SK-N-SH treated with all-trans-retinoic acid at 6 μM for 48 hours (cell line): Measurements from ENCODE around the gene GRID1.

Experiments used
- ATAC-seq: fragments of 200-7000 bp; cut with Tn5 transposase; 3 replicates; pipeline ENCODE4 v1.9.1; 2020; ENCODE audit warnings: mild to moderate bottlenecking, moderate library complexity
- BACH2 ChIP-seq: fragments of 250-450 bp; sonication (Bioruptor Pico); IDR thresholded peaks from 2 replicates; pipeline ENCODE4 v1.9.0; 2021; ENCODE audit warnings: mild to moderate bottlenecking, borderline replicate concordance
- CSDC2 ChIP-seq: fragments of 250-450 bp; sonication (Bioruptor Pico); IDR thresholded peaks from 2 replicates; pipeline ENCODE4 v1.5.0; 2020; ENCODE audit warnings: mild to moderate bottlenecking, moderate library complexity
- ESRRG ChIP-seq: fragments of 250-450 bp; sonication (Bioruptor Pico); IDR thresholded peaks from 2 replicates; pipeline ENCODE4 v1.6.1; 2021; ENCODE audit warnings: mild to moderate bottlenecking
- GLIS3 ChIP-seq: fragments of 250-450 bp; sonication (Bioruptor Pico); IDR thresholded peaks from 2 replicates; pipeline ENCODE4 v1.5.0; 2020; ENCODE audit warnings: mild to moderate bottlenecking, moderate library complexity
- ISL1 ChIP-seq: fragments of 250-450 bp; sonication (Bioruptor Pico); IDR thresholded peaks from 2 replicates; pipeline ENCODE4 v2.1.2; 2022; ENCODE audit warnings: mild to moderate bottlenecking, moderate library complexity
- OSR1 ChIP-seq: fragments of 250-450 bp; sonication (Bioruptor Pico); IDR thresholded peaks from 2 replicates; pipeline ENCODE4 v1.8.0; 2022; ENCODE audit warnings: moderate library complexity, mild to moderate bottlenecking, inconsistent platforms
- PPARA ChIP-seq: fragments of 250-450 bp; sonication (Bioruptor Pico); IDR thresholded peaks from 2 replicates; pipeline ENCODE4 v1.5.0; 2020; ENCODE audit warnings: mild to moderate bottlenecking, borderline replicate concordance
- RARB ChIP-seq: fragments of 250-450 bp; sonication (Bioruptor Pico); IDR thresholded peaks from 2 replicates; pipeline ENCODE4 v1.8.0; 2021; ENCODE audit warnings: mild to moderate bottlenecking, moderate library complexity
- SNAI2 ChIP-seq: fragments of 250-450 bp; sonication (Bioruptor Pico); IDR thresholded peaks from 2 replicates; pipeline ENCODE4 v1.5.0; 2020; ENCODE audit warnings: mild to moderate bottlenecking, moderate library complexity
- TCF4 ChIP-seq: fragments of 250-450 bp; sonication (Bioruptor Pico); IDR thresholded peaks from 2 replicates; pipeline ENCODE4 v1.8.0; 2021; ENCODE audit warnings: mild to moderate bottlenecking, moderate library complexity, borderline replicate concordance
- TOX ChIP-seq: fragments of 250-450 bp; sonication (Bioruptor Pico); IDR thresholded peaks from 2 replicates; pipeline ENCODE4 v1.8.0; 2021; ENCODE audit warnings: mild to moderate bottlenecking, moderate library complexity, borderline replicate concordance
- ZFP3 ChIP-seq: fragments of 250-450 bp; sonication (Bioruptor Pico); IDR thresholded peaks from 2 replicates; pipeline ENCODE4 v1.5.0; 2020; ENCODE audit warnings: mild to moderate bottlenecking, moderate library complexity
- ZNF565 ChIP-seq: fragments of 450-650 bp; formaldehyde crosslinking; conservative IDR thresholded peaks from 2 replicates; pipeline ENCODE4 v1.5.0; 2020; ENCODE audit warnings: low read depth, mild to moderate bottlenecking, moderate library complexity
- ZNF70 ChIP-seq: fragments of 450-650 bp; formaldehyde crosslinking; IDR thresholded peaks from 2 replicates; pipeline ENCODE4 v1.5.0; 2020; ENCODE audit warnings: mild to moderate bottlenecking, moderate library complexity
- ZNF8 ChIP-seq: fragments of 450-650 bp; formaldehyde crosslinking; IDR thresholded peaks from 2 replicates; pipeline ENCODE4 v1.5.0; 2020; ENCODE audit warnings: mild to moderate bottlenecking, moderate library complexity
- TF ChIP-seq, protein P1 (sequence below): fragments of 250-450 bp; sonication (Bioruptor Pico); IDR thresholded peaks from 2 replicates; pipeline ENCODE4 v1.5.1; 2021; ENCODE audit warnings: mild to moderate bottlenecking, moderate library complexity
- TF ChIP-seq, protein P2 (sequence below): fragments of 250-450 bp; sonication (Bioruptor Pico); IDR thresholded peaks from 2 replicates; pipeline ENCODE4 v1.5.1; 2020; ENCODE audit warnings: low read depth, mild to moderate bottlenecking, moderate library complexity
- TF ChIP-seq, protein P3 (sequence below): fragments of 250-450 bp; sonication (Bioruptor Pico); IDR thresholded peaks from 2 replicates; pipeline ENCODE4 v1.5.0; 2020; ENCODE audit warnings: mild to moderate bottlenecking, moderate library complexity
- TF ChIP-seq, protein P4 (sequence below): fragments of 250-450 bp; sonication (Bioruptor Pico); IDR thresholded peaks from 2 replicates; pipeline ENCODE4 v1.8.0; 2021; ENCODE audit warnings: low read depth, mild to moderate bottlenecking, moderate library complexity, borderline replicate concordance

Gene GRID1

DNA sequence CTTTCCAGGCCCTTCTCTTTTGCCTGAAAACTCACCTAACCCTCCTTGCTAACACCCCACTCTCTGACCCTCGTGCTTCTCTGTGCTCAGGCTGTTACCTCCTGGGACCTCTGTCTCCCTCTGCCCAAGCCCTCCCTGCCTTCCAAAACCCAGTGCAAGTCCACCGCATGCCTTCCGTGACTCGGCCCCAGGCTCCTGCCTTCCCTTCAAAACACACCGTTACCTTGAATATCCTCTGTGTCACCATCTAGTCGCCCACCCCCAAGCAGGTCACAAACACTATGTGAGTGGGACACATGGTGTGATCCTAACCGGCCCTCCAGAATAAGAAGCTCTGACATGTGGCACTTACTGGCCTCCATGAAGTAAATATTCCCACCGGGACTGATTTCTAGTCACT is 176.7 kb downstream of the GRID1 start:
- TF ChIP-seq ZFP3 (CRISPR knock-in tag): no peak
- no peak for TF ChIP-seq TOX (CRISPR knock-in tag)
- TF ChIP-seq PPARA (CRISPR knock-in tag): no peak
- no peak for TF ChIP-seq BACH2
- no peak for TF ChIP-seq SNAI2 (CRISPR knock-in tag)
- no peak for TF ChIP-seq CSDC2 (CRISPR knock-in tag)
- no peak for TF ChIP-seq OSR1 (CRISPR knock-in tag)
- TF ChIP-seq TCF4 (CRISPR knock-in tag): no peak
- TF ChIP-seq, protein P1, sequence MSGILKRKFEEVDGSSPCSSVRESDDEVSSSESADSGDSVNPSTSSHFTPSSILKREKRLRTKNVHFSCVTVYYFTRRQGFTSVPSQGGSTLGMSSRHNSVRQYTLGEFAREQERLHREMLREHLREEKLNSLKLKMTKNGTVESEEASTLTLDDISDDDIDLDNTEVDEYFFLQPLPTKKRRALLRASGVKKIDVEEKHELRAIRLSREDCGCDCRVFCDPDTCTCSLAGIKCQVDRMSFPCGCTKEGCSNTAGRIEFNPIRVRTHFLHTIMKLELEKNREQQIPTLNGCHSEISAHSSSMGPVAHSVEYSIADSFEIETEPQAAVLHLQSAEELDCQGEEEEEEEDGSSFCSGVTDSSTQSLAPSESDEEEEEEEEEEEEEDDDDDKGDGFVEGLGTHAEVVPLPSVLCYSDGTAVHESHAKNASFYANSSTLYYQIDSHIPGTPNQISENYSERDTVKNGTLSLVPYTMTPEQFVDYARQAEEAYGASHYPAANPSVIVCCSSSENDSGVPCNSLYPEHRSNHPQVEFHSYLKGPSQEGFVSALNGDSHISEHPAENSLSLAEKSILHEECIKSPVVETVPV (CRISPR knock-in tag): no peak
- no peak for TF ChIP-seq ZNF70 (CRISPR knock-in tag)
- no peak for TF ChIP-seq RARB
- no peak for ATAC-seq

DNA sequence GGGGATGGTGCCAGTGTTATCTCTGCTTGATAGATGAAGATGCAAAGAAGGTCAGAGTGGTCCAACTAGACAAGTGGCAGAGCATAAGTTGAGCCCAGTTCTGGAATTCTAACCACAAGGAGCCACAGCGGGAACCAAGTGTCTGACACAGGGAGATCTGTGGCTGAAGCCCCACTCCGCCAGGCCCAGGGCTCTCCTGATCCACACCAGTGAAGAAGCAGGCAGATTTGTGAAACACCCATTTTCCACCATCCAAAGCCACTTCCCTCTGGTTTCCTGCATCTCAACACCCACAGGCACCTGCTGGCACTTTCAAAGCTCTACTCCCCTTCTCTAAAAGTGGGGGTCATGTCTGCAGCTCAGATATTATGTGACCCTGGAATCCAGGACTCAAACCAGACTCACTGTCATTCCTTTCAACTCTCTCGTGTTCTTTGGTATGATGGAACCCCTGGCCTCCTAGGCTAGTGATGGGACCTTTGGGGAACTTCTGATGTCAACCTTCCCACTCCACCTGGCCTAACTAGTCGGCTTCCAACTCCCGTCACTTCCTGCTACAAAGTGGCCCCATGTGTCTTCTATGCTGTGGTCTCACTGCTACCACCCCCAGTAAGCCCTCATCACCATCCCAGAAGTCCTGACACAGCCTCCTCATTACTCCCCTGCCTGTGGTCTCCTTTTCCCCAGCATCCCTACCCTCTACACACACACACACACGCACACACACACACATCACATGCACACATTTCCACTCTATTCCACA is 177.6 kb downstream of the GRID1 start:
- TF ChIP-seq BACH2 (no peak), ZNF565 (no peak), TOX (CRISPR knock-in tag) (no peak), CSDC2 (CRISPR knock-in tag) (no peak), SNAI2 (CRISPR knock-in tag) (no peak), ZNF70 (CRISPR knock-in tag) (no peak), ISL1 (no peak), ZNF8 (CRISPR knock-in tag) (no peak), OSR1 (CRISPR knock-in tag) (no peak), TCF4 (CRISPR knock-in tag) (no peak), ESRRG (CRISPR knock-in tag) (no peak), PPARA (CRISPR knock-in tag) (no peak)
- TF ChIP-seq, protein P2, sequence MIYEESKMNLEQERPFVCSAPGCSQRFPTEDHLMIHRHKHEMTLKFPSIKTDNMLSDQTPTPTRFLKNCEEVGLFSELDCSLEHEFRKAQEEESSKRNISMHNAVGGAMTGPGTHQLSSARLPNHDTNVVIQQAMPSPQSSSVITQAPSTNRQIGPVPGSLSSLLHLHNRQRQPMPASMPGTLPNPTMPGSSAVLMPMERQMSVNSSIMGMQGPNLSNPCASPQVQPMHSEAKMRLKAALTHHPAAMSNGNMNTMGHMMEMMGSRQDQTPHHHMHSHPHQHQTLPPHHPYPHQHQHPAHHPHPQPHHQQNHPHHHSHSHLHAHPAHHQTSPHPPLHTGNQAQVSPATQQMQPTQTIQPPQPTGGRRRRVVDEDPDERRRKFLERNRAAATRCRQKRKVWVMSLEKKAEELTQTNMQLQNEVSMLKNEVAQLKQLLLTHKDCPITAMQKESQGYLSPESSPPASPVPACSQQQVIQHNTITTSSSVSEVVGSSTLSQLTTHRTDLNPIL (CRISPR knock-in tag): no peak
- TF ChIP-seq, protein P3, sequence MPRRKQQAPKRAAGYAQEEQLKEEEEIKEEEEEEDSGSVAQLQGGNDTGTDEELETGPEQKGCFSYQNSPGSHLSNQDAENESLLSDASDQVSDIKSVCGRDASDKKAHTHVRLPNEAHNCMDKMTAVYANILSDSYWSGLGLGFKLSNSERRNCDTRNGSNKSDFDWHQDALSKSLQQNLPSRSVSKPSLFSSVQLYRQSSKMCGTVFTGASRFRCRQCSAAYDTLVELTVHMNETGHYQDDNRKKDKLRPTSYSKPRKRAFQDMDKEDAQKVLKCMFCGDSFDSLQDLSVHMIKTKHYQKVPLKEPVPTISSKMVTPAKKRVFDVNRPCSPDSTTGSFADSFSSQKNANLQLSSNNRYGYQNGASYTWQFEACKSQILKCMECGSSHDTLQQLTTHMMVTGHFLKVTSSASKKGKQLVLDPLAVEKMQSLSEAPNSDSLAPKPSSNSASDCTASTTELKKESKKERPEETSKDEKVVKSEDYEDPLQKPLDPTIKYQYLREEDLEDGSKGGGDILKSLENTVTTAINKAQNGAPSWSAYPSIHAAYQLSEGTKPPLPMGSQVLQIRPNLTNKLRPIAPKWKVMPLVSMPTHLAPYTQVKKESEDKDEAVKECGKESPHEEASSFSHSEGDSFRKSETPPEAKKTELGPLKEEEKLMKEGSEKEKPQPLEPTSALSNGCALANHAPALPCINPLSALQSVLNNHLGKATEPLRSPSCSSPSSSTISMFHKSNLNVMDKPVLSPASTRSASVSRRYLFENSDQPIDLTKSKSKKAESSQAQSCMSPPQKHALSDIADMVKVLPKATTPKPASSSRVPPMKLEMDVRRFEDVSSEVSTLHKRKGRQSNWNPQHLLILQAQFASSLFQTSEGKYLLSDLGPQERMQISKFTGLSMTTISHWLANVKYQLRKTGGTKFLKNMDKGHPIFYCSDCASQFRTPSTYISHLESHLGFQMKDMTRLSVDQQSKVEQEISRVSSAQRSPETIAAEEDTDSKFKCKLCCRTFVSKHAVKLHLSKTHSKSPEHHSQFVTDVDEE (CRISPR knock-in tag): no peak
- TF ChIP-seq, protein P4, sequence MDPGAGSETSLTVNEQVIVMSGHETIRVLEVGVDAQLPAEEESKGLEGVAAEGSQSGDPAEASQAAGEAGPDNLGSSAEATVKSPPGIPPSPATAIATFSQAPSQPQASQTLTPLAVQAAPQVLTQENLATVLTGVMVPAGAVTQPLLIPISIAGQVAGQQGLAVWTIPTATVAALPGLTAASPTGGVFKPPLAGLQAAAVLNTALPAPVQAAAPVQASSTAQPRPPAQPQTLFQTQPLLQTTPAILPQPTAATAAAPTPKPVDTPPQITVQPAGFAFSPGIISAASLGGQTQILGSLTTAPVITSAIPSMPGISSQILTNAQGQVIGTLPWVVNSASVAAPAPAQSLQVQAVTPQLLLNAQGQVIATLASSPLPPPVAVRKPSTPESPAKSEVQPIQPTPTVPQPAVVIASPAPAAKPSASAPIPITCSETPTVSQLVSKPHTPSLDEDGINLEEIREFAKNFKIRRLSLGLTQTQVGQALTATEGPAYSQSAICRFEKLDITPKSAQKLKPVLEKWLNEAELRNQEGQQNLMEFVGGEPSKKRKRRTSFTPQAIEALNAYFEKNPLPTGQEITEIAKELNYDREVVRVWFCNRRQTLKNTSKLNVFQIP (CRISPR knock-in tag): no peak
- no peak for ATAC-seq

DNA sequence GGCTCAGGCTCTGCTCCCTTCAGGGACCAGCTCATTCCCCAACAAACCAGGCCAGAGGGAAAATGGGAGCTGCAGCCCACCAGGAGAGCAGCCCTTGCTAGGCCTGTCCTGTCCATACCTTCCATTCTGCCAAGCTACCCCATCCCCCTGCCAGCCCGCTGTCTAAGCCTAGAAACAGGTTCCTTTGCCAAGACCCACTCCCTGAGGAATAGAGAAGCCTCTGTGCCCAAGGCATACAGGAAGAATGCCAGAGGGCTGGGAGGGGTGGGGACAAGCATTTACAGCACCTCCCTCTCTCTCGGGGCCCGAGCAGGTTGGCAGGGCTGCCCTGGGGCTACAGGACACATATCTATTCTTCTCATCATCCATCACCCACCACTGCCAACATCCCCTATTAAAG is 178.3 kb downstream of the GRID1 start:
- TF ChIP-seq CSDC2 (CRISPR knock-in tag) (no peak), ZNF565 (no peak), ZNF8 (CRISPR knock-in tag) (no peak), GLIS3 (CRISPR knock-in tag) (no peak), ZNF70 (CRISPR knock-in tag) (no peak), RARB (no peak), TCF4 (CRISPR knock-in tag) (no peak), ZFP3 (CRISPR knock-in tag) (no peak), SNAI2 (CRISPR knock-in tag) (no peak), OSR1 (CRISPR knock-in tag) (no peak), TOX (CRISPR knock-in tag) (no peak), ISL1 (no peak)
- TF ChIP-seq, protein P1 (CRISPR knock-in tag): no peak
- TF ChIP-seq, protein P2 (CRISPR knock-in tag): no peak
- TF ChIP-seq, protein P3 (CRISPR knock-in tag): no peak
- TF ChIP-seq, all 23 proteins: peak for 0
- ATAC-seq: no peak
